A549 (cell line): ENCODE measurements around the gene ATG4D.

Source experiments
- CHD2 ChIP-seq: fragments of 150-350 bp; IDR thresholded peaks from 2 replicates; pipeline ENCODE4 v1.6.1; 2014; ENCODE audit warnings: low read length; ENCODE audit not compliant: partially characterized antibody
- CTCF ChIP-seq: fragments of >200 bp; sonication (Bioruptor Twin); formaldehyde crosslinking; IDR thresholded peaks from 3 replicates; pipeline ENCODE4 v1.5.1; 2016
- ESRRA ChIP-seq: fragments of 150-350 bp; IDR thresholded peaks from 2 replicates; pipeline ENCODE4 v1.6.1; 2014; ENCODE audit warnings: mild to moderate bottlenecking, low read length, borderline replicate concordance
- FOXS1 ChIP-seq: fragments of 250-450 bp; sonication (Bioruptor Pico); IDR thresholded peaks from 2 replicates; pipeline ENCODE4 v1.5.0; 2020; ENCODE audit warnings: mild to moderate bottlenecking, moderate library complexity
- HDAC2 ChIP-seq: fragments of 200-600 bp; sonication (generic); IDR thresholded peaks from 2 replicates; pipeline ENCODE4 v1.6.1; 2016
- JUN ChIP-seq, 2 experiments: fragments of >200 bp; sonication (Bioruptor Twin); formaldehyde crosslinking; IDR thresholded peaks; 2 replicates in 1 of 2; 3 replicates in 1 of 2; pipeline ENCODE4 v1.6.1; 2016 to 2017
- POLR2A ChIP-seq: IDR thresholded peaks from 2 replicates; pipeline ENCODE4 v1.6.1; 2012; ENCODE audit warnings: mild to moderate bottlenecking, low read length
- RCOR1 ChIP-seq: fragments of 150-350 bp; IDR thresholded peaks from 2 replicates; pipeline ENCODE4 v1.6.1; 2014; ENCODE audit warnings: antibody characterized with exemption, low read length, low read depth
- USF2 ChIP-seq: fragments of 450-650 bp; IDR thresholded peaks from 2 replicates; pipeline ENCODE4 v1.6.1; 2014; ENCODE audit warnings: antibody characterized with exemption
- ZFP36 ChIP-seq: fragments of 450-650 bp; IDR thresholded peaks from 2 replicates; pipeline ENCODE4 v1.6.1; 2014; ENCODE audit warnings: borderline replicate concordance; ENCODE audit not compliant: partially characterized antibody

DNA sequence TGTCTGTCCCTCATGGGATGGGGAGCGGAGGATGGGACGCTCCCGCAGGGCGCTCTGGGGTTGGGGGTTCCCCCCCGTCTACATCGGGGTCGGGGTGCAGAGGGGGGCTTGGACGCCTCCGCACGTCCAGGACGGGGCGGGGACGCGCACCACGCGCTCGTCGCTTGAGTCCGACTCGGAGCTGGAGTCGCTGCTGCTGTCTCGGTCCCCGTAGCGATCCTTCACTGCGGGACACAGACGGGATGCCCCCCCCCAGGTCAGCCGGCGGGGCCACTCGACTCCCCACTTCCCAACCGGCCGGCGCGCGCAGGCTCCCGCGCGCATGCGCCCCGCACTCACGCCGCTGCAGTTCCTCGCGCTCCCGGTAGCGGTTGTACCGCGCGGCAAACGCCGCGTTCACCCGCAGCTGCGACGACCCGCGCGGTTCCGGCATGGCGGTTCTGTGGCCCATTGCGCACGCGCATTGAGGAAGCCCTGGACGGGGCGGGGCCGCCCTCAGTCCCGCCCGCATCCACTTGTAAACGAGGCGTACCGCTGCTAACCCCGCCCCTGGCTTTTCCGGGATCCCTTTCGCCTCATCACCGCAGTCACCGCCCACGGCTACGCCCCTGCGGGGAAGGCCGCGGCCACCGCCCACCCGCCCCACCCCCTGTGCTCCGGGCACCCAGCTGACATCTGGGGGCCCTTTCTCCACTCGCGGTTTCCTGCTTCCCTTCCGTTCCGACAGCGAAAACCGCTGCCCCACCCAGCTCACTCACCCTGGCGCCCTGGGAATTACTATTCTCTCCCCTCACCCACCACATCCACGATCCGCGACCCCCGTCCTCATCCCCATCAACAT is 22.1 kb downstream of the ATG4D start, which contains the start of gene KRI1:
- TF ChIP-seq CHD2: no peak
- no peak for TF ChIP-seq HDAC2
- TF ChIP-seq USF2: no peak
- TF ChIP-seq ESRRA: no peak
- peak in 1 of 2 experiments; percentile 68; a peak in 2 of 5 replicates for TF ChIP-seq JUN (IDR thresholded peaks at IDR 0.05)
- TF ChIP-seq POLR2A: peak; percentile 89
- no peak for TF ChIP-seq CTCF
- no peak for TF ChIP-seq ZFP36
- TF ChIP-seq FOXS1: no peak
- no peak for TF ChIP-seq RCOR1
